ENCODE results near the gene TSHZ3. TPM values are rescaled to one million over a fixed set of nuclear protein-coding genes. Genes with fewer than 3 reads are reported as not detected.

TSHZ3 gene
- total and polyA plus RNA-seq, 9 of the 15 experiments (the other 6 are each of a cell fraction or from before 2014, with no cell fraction given) = 0.03 to 0.13 (median 0.05) TPM; not detected in 5

DNA sequence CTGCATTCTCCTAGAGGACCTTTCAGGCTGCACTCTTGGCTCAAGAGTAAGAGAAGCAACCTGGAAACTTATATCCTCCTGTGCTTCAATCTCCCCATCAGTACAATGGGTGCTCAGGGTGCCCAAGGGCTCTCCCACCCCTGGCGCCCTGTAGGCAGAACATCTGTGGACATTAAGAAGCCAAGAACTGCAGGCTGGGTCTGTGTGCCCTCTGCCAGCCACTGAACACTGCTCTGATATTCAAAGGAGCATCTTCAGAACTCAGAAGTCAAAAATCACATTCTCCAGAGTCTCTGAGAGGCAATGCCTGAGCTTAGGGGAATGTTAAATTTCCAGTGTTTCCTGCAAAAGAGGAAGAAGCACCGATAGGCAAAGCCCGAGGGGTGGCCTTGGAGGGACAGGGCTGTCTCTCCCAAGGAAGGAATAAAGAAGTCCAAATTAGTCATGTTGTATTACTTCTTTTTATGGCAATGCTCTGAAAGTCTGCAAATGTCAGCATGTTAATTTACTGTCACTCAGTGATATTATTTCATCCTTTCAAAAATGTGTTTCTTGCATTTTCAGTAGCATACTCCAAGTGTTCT, 88.1 kb downstream of the TSHZ3 start:
- no peak overlapping the region for H3K9ac ChIP-seq (ENCODE audit: insufficient read depth in 1 of 2, low read depth in 2 of 2, low read length in 2 of 2)
- H2AFZ ChIP-seq (ENCODE audit: low read depth, low read length) = no peak overlapping the region
- POLR2A ChIA-PET = no interaction called here
- H3K27me3 ChIP-seq (ENCODE audit: control insufficient read depth in 2 of 2, insufficient read depth in 2 of 2, low read length in 2 of 2) = peaks cover 0 to 23% of the 10 kb centered on the region in 2 experiments; a peak in 2 of 5 replicates
- H4K20me1 ChIP-seq (replicated peaks; ENCODE audit: control insufficient read depth, insufficient read depth, low read length) = peaks cover 3% of the 10 kb centered on the region; the same call in 1 of the 2 replicates
- no peak overlapping the region for H3K4me3 ChIP-seq
- TF ChIP-seq, protein P1, sequence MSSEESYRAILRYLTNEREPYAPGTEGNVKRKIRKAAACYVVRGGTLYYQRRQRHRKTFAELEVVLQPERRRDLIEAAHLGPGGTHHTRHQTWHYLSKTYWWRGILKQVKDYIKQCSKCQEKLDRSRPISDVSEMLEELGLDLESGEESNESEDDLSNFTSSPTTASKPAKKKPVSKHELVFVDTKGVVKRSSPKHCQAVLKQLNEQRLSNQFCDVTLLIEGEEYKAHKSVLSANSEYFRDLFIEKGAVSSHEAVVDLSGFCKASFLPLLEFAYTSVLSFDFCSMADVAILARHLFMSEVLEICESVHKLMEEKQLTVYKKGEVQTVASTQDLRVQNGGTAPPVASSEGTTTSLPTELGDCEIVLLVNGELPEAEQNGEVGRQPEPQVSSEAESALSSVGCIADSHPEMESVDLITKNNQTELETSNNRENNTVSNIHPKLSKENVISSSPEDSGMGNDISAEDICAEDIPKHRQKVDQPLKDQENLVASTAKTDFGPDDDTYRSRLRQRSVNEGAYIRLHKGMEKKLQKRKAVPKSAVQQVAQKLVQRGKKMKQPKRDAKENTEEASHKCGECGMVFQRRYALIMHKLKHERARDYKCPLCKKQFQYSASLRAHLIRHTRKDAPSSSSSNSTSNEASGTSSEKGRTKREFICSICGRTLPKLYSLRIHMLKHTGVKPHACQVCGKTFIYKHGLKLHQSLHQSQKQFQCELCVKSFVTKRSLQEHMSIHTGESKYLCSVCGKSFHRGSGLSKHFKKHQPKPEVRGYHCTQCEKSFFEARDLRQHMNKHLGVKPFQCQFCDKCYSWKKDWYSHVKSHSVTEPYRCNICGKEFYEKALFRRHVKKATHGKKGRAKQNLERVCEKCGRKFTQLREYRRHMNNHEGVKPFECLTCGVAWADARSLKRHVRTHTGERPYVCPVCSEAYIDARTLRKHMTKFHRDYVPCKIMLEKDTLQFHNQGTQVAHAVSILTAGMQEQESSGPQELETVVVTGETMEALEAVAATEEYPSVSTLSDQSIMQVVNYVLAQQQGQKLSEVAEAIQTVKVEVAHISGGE (CRISPR knock-in tag; IDR thresholded peaks at IDR 0.05) = no peak
- TF ChIP-seq NEUROD1 (IDR thresholded peaks at IDR 0.05; ENCODE audit: borderline replicate concordance, low read depth, low read length, partially characterized antibody) (no peak), MYC (IDR thresholded peaks at IDR 0.05; ENCODE audit: low read depth, low read length) (no peak), MYC (CRISPR knock-in tag; IDR thresholded peaks at IDR 0.05; ENCODE audit: borderline replicate concordance, low read depth) (no peak)
- TF ChIP-seq, protein P2, sequence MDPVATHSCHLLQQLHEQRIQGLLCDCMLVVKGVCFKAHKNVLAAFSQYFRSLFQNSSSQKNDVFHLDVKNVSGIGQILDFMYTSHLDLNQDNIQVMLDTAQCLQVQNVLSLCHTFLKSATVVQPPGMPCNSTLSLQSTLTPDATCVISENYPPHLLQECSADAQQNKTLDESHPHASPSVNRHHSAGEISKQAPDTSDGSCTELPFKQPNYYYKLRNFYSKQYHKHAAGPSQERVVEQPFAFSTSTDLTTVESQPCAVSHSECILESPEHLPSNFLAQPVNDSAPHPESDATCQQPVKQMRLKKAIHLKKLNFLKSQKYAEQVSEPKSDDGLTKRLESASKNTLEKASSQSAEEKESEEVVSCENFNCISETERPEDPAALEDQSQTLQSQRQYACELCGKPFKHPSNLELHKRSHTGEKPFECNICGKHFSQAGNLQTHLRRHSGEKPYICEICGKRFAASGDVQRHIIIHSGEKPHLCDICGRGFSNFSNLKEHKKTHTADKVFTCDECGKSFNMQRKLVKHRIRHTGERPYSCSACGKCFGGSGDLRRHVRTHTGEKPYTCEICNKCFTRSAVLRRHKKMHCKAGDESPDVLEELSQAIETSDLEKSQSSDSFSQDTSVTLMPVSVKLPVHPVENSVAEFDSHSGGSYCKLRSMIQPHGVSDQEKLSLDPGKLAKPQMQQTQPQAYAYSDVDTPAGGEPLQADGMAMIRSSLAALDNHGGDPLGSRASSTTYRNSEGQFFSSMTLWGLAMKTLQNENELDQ (CRISPR knock-in tag; IDR thresholded peaks at IDR 0.05; ENCODE audit: borderline replicate concordance) = no peak
- TF ChIP-seq, protein P3, sequence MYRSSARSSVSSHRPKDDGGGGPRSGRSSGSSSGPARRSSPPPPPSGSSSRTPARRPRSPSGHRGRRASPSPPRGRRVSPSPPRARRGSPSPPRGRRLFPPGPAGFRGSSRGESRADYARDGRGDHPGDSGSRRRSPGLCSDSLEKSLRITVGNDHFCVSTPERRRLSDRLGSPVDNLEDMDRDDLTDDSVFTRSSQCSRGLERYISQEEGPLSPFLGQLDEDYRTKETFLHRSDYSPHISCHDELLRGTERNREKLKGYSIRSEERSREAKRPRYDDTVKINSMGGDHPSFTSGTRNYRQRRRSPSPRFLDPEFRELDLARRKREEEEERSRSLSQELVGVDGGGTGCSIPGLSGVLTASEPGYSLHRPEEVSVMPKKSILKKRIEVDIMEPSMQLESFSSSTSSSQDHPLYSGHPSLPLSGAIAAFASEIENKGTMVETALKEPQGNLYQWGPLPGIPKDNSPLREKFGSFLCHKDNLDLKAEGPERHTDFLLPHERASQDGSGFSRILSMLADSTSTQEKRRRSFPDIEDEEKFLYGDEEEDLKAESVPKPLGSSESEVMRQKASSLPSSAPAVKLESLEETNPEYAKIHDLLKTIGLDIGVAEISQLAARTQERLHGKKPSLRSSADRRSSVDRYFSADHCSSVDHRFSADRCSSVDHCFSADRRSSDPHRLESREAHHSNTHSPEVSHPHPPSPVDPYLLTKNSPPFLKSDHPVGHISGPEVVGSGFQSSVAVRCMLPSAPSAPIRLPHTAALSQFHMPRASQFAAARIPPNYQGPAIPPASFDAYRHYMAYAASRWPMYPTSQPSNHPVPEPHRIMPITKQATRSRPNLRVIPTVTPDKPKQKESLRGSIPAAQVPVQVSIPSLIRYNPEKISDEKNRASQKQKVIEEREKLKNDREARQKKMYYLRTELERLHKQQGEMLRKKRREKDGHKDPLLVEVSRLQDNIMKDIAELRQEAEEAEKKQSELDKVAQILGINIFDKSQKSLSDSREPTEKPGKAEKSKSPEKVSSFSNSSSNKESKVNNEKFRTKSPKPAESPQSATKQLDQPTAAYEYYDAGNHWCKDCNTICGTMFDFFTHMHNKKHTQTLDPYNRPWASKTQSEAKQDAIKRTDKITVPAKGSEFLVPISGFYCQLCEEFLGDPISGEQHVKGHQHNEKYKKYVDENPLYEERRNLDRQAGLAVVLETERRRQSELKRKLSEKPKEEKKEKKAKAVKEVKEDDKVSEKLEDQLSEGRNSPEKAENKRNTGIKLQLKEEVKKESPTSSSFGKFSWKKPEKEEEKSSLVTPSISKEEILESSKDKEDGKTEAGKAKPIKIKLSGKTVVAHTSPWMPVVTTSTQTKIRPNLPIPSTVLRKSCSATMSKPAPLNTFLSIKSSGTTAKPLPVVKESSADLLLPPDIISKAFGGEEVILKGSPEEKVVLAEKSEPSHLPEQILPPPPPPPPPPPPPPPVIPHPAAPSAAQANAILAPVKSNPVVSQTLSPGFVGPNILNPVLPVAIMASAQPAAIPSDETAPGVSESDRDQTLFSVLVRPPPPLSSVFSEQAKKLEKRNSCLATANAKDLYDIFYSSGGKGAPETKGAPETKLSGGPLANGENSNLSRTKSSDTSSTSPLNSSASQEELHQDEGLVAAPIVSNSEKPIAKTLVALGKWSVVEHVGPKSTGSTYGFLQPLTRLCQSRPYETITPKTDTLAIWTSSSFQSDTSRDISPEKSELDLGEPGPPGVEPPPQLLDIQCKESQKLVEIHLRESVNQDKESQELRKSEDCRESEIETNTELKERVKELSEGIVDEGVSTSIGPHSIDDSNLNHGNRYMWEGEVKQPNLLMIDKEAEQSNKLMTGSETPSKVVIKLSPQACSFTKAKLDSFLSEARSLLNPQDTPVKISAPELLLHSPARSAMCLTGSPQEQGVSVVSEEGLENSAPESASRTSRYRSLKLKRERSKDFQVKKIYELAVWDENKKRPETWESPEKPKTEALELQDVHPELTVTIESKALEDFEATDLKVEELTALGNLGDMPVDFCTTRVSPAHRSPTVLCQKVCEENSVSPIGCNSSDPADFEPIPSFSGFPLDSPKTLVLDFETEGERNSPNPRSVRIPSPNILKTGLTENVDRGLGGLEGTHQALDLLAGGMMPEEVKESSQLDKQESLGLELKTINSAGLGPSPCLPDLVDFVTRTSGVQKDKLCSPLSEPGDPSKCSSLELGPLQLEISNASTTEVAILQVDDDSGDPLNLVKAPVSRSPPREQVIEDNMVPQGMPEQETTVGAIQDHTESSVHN (IDR thresholded peaks at IDR 0.05; ENCODE audit: borderline replicate concordance in 1 of 2, low read depth in 1 of 2) = no peak
- no TSS peak for BruUV-seq (replicated peaks)
- H3K36me3 ChIP-seq (ENCODE audit: control insufficient read depth, insufficient read depth, low read length) = no peaks in the 10 kb centered on the region
- FAIRE-seq = no peak
- 3% methylated on average over 3 of the region's 3 CpGs for WGBS (ENCODE audit: insufficient coverage, low coverage, missing lambda C conversion rate)
- intact Hi-C loops (cut with micrococcal nuclease) = no loop called here
- H3K27ac ChIP-seq (ENCODE audit: extremely low read depth, low read depth, low read length) = no peak overlapping the region
- no peaks in the 10 kb centered on the region for H3K9me3 ChIP-seq (replicated peaks; ENCODE audit: control insufficient read depth, insufficient read depth, low read depth, low read length)
- H3K4me2 ChIP-seq (ENCODE audit: insufficient read depth, low read length) = no peak overlapping the region
- CTCF ChIA-PET (ENCODE audit: low intra/inter-chr PET ratio) = no interaction called here
- H3K4me1 ChIP-seq (replicated peaks in 1 of 2; ENCODE audit: control insufficient read depth in 2 of 2, insufficient read depth in 2 of 2, low read length in 2 of 2) = no peaks in the 10 kb centered on the region
- in situ Hi-C loops (cut with MboI) = no loop called here
- no peak for ATAC-seq
- DNase-seq (ENCODE audit: extremely low read depth in 1 of 4, low spot score in 3 of 4) = no peak
- no peaks in the 10 kb centered on the region for H3K79me2 ChIP-seq (ENCODE audit: control insufficient read depth, insufficient read depth, low read length)
- H3K9me1 ChIP-seq (ENCODE audit: control insufficient read depth, insufficient read depth, low read length) = no peaks in the 10 kb centered on the region

Data from K562 (cell line).